GM21717 (cell line): ENCODE results near the gene ITGAE.

Source experiments
- ATAC-seq: cut with Tn5 transposase; IDR thresholded peaks from one replicate; pipeline ENCODE4 v1.9.1; 2021; ENCODE audit warnings: mild to moderate bottlenecking, moderate library complexity; ENCODE audit not compliant: unreplicated experiment

The ITGAE gene

DNA sequence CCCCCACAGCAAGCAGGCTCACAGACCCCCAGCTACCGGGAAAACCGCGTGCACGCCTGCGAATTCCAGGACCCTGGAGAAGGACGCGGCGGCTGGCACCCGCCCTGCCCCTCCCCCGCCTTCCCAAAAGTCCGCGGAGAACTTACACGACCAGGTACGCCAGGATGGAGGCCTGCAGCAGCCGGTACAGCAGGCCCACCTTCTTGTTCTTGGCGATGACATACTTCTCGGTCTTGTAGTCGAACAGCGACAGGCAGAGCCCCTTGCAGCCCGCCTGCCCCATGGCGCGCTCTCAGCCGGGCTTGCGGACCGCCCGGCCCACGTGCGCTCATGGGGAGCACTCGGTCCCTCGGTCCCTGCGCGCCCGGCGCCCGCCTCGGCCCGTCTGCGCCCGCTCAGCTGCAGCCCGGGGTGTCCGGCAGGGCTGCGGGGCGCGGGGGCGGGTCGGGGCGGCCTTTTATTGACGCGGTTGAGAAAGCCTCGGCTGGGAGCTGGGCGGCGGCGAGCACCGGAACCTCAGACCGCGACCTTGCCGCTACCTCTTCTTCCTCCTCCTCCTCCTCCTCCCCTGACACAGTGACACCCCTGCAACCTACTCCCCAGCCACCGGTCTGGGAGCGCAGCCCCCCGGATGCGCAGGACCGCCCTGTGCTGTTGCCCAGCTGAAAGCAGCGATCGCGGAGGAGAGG is 105.1 kb downstream of the ITGAE start, which contains the start of gene P2RX5:
TSS of gene P2RX5 (minus strand) at position 433 of the 689 bp plus-strand sequence. CDS start at position 283, 150 bp downstream.
- ATAC-seq = no peak

DNA sequence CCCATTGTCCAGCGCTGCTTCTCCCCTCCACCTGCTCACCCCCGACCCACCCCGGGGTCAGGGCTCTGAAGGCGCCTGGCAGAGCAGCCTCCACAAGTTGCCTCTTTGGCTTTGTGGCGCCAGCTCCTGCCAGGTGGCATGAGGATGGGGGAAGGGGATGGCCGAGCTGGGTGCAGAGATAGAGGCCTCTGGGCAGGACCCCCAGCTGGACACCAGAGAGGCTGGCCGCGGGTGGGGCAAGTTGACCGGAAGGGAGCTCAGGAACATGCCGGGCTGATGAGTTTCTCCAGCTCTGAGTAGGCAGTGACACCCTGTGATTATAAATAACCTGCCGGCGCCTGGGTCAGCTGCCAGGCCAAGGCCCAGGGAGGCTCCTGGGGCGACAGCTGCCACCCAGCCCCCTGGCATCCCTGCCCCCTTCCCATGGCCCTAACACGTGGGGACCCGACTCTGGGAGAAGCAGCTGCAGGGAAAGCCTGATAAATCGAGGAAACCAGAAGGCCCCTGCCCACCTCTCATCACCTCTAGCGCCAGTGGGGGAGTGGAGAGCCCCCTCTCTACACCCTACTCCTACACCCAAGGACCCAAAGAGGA is 105.8 kb downstream of the ITGAE start:
- no peak for ATAC-seq

DNA sequence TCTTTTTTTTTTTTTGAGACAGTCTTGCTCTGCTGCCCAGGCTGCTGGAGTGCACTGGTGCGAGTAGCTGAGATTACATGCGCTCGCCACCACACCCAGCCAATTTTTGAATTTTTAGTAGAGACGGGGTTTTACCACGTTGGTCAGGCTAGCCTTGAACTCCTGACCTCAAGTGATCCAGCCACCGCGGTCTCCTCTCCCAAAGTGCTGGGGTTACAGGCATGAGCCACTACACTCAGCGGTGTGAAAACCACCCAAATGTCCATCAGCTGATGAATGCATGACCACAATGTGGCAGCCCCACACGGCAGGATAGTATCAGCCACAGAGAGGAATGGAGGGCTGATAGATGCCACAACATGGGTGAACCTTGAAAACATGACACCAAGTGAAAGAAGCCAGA is 107.2 kb downstream of the ITGAE start:
- peak; percentile 47 for ATAC-seq

DNA sequence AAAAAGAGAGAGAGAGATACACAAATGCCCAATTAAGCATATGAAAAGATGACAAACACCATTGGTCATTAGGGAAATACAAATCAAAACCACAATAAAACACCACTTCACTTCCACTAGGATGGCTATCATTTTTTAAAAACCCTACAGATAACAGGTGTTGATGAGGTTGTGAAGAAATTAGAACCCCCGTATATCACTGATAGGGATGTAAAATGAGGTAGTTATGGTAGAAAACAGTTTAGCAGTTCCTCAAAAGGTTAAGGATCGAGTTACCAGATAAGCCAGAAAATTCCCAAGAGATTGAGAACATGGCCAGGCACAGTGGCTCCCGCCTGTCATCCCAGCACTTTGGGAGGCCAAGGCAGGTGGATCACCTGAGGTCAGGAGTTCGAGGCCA is 107.8 kb downstream of the ITGAE start:
- ATAC-seq = no peak

DNA sequence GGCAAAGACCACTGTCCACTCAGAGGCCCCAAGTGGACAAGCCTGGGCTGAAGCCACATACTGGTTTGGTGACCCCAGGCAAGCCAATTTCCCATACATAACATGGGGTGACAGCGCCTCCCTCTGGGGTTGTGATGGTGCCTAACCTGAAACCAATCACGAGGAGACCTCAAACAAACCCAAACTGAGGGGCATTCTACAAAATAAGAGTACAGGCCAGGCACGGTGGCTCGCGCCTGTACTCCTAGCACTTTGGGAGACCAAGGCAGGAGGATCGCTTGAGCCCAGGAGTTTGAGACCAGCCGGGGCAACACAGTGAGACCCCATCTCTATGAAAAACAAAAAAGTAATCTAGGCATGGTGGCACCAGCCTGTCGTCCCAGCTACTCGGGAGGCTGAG is 108.6 kb downstream of the ITGAE start:
- ATAC-seq = no peak

DNA sequence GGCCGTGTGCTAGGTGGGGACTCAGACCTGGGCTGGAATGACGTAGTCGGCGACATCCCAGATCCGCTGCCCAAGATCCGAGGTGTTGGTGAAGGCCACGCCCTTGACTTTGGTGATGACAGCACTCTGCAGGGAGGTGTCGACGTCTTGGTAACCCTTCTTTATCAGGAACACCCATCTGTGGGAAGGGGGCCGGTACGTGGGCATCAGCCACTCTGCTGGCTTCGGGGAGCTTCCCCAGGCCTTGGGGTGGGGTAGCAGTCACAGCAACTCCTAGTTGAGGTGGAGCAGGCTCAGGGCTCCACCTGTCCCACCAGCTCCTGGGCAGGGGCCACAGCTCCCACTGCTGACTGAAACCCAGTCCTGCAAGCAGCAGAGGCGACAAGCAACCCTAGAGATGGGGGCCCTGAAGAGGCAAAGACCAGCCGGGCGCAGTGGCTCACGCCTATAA is 109.3 kb downstream of the ITGAE start:
- no peak for ATAC-seq

DNA sequence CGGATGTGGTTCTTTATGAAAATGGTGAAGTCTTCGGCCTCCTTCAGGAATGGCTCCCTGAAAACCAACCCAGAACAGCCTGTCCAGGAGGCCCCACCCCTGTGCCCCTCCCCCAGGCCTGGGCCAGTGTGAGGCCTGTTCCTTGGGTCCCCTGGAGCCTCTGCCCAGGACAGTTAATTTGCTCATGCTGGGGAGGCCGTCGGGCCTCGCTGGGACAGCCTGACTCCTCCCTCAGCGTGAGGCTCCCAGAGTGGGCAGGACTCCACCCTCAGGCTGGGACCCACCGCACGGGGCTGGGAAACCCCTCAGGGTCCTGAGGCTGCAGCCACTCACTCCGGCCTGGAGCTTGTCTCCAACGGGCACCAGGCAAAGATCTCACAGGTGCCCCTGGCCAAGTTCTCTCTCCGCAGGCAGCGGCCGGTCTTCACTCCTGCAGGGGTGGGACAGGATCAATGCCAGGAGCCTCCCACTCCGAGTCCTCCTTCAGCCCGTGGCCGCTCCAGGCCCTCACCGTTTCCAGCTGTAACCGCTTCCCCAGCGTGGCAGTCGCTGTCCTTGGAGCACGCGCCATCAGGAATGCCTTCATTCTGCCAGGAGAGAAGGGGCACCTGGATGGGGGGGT is 110.8 kb downstream of the ITGAE start:
- no peak for ATAC-seq

DNA sequence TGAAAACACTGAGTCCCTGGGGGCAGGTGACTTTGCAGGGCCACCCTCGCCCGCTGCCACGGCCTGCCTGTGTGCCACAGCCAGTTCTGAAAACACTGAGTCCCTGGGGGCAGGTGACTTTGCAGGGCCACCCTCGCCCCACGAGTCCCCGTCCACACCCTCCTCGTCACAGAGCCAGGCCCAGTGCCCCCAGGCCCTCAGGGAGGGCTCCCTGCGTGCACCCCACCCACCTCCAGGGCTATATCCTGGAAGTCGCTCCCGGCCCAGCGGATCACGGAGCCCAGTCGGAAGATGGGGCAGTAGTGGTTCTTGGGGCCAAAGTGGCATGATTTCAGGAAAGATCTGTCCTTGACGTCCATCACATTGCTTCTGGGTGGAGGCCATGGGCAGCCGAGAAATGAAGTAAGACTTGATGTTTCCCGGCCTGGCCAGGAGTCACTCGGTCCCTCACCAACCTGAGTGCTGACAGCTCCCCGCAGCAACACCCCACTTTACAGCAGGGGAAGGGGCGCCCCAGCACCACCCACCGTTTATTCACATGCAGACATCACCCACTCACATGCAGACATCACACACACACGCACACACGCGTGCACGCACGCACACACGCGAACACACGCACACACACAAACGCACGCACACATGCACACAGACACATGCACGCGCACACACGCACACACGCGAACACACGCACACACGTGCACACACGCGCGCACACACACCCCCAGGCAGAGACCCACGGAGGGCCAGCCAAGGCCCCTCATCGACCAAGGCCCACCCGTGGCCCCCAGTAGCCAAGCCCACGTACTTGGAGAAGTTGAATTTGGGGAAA is 111.5 kb downstream of the ITGAE start:
- ATAC-seq = no peak

DNA sequence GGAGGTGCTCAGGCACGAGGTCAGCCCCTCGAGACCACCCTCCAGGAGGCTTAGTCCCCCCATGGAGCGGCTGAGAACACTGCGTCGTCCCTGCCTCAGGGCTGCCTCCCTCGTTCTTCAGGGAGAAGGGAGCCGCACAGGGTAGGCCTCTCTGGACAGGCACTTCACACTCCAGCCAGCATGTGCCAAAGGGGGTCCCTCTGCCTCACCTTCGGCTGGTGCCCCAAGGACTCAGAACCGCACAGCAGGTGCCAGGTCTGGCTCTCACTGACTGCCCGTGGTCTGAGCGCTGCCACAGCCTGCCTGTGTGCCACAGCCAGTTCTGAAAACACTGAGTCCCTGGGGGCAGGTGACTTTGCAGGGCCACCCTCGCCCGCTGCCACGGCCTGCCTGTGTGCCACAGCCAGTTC is 112.1 kb downstream of the ITGAE start:
- no peak for ATAC-seq

DNA sequence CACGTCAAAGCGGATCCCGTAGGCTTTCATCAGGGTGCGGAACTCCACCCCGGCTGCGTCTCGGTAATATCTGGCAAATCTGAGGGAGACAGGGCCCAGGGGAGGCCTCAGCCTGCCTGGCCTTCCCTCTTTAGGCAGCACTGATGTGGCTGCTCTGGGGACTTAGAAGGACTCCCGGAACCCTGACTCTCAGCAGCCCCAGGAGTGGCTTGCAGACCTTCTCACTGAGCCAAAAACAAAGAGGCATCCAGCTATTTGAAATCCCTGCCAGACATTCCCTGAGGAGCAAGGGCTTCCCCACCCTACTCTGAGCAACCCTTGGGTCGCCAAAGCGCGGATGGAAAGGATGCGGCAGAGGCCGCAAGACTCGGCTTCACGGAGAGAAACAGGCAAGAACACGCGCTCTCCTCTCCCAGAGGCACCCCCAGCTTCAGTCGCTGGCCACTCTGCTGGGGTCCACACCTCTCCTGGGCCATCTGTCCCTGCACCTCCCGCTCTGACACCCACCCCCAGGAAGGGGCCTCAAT is 112.9 kb downstream of the ITGAE start:
- ATAC-seq = no peak

DNA sequence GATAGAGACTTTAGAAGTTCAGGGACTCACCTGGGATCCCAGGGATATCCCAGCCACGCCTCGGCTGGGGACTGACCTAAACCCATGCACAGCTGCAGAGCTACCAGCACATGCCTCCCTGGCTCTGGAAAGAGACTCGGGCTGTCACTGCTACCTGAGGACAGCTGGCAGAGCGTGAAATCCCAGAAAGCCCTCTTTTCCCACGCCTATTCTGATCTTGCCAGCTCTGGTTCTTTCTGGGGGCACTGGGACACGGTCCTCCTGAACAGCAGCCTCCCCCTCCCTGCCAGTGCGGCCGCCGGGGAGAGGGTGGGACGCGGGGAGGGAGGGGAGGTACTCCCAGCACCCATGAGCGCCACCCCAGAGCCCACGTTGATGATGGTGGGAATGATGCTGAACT is 115.8 kb downstream of the ITGAE start:
- ATAC-seq = no peak

DNA sequence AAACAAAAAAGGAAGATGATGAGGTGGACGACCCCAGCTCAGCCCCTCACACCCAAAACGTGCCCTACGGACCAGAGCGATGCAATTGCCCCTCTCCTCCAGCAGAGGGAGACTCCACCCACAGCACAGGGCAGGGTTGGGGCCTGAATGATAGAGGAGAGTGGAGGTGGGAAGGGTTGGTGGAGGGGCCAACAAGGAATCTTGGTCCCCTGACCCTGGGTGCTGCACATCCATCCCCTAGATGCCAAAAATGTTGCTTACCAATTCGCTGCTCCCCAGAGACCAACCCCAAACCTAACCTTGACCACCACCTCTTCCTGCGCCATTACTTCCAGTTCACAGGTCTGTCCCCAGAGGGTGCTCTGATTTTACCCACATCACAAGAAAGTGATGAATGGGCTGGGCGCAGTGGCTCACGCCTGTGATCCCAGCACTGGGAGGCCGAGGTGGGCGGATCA is 117.9 kb downstream of the ITGAE start:
- ATAC-seq = no peak

DNA sequence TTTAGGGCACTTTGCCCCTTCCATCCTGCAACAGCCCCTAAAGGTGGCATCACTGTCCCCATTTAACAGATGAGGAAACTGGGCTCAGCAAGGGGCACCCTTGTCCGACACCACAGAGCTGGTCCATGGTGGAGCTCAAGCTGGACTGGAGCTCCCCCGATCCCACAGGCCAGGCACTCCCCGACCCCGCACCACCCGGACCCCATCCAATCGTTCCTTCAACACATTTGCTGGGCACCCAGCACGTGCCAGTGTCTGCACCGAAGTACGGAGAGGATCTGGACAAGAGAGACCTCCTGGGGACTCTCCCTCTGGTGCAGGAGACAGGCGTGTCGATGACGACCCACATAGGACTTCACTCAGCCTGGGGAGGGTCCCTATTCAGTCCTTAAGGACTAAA is 119.0 kb downstream of the ITGAE start:
- ATAC-seq = no peak

DNA sequence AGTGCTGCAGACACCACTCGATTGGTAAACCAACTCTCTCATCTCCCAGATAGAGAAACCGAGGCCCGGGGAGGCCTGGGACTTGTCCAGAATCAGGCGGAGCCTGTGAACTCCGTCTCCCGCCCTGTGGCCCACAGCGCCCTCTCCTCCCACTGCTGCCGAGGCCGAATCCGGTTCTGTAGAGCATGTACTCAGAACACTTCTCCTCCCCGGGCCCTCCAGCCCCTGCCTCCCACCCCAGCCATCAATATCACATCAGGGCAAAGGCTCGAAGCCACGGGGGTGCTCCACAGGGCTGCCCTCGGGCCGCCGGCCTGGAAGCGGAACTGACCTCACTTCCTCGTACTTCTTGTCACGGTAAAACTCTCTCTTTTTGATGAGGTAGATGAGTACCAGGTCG is 119.4 kb downstream of the ITGAE start:
- ATAC-seq = no peak

DNA sequence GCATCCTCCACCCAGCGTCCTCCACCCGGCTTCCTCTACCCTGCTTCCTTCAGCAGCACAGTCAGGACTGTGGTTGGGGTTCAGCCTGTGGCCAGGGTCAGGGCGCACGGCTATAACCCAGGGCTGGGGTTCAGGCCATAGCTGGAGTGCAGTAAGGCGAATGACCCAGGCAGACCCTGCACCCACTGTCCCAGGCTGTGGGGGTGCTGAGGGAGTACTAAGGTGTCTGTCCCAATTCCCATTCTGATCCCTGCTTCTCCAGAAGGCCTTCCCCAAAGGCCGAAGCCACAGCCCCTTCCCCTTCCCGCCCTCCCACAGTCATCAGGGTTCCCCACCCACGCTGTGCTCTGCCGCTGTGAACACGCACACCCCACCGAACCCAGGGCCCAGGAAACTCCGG is 119.9 kb downstream of the ITGAE start:
- no peak for ATAC-seq

DNA sequence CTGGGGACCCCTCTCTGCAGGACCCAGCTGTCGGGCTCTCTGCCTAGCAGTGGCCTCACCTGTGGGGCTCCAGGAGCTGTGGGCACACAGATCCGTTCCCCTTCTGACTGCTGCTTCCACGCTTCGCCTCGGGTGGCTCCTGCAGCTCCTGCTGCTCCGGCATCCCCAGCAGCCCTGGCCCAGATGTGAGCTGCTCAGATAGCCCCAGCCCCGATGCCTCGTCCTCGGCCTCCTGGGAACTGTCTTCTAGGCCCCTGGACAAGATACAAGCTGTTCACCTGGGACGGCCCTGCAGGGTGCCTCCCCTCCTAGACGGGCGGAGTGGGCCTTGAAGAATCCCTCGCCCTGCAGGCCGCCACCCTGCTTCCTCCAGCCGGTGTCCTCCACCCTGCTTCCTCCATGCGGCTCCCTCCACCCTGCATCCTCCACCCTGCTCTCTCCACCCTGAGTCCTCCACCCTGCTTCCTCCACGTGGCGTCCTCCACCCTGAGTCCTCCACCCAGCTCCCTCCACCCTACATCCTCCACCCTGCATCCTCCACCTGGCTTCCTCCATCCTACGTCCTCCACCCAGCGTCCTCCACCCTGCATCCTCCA is 121.4 kb downstream of the ITGAE start:
- no peak for ATAC-seq

DNA sequence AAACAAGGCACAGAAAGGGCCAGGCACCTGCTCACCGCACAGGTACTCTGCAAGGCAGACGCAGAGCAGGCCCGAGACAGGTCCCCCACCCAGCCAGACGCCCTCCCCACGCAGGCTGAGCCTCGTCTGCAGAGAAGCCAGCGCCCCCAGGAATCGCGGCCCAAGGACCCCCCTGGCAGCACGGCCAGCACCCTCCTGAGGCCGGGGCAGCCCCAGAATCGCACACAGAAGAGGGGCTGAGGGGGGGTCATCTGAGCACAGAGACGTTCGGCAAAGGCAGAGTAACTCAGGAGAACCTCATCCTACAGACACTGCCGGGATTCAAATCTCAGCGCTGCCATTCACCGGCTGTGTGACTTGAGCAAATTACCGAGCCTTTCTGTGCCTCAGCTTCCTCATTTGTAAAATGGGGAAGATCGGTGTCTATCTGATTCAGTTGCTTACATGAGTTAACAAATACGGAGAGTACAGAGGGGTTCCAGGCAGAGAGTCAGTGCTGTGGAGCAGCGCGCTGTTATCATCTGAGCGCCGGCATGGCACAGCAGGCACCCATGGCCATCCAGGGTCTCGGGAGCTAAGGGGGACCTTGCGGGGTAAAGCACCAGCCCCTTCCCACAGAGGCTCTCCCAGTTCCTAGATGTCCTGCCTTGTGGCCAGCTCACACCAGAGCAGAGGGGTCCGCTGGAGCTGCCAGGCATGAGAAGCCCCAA is 122.0 kb downstream of the ITGAE start:
- ATAC-seq = no peak

DNA sequence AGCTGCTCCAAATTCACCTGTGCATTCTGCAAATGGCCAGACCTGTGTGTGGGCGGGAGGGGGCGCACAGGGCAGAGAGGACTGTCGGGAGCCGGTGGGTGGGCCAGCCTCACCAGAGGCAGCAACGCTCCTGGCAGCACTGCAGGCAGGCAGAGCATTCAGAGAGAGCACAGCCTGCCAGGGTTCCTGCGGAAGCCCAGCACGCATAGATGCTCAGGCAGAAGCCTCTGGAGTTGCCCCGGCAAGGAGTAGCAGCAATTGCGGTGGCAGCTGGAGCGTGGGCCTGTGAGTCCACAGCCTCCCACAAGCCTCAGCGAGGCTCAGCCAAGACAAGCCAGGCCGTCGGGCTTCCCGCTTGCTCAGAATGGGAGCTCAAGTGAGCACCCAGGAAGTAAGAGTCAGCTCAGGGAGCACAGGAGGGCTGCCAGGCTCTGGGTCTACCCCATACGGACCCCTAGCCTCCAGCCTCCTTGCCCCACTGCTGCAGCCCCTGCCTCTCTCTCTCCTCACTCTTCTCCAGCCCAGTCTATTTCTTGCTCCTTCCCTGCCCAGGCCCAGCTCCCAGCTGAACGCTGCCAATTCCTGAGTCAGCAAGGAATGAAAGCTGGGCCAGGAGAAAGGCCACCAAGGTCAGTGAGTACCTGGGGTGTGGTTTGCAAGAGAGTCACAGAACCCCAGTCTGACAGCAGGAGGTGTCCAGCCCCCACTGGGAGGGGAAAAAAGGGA is 122.7 kb downstream of the ITGAE start:
- no peak for ATAC-seq

DNA sequence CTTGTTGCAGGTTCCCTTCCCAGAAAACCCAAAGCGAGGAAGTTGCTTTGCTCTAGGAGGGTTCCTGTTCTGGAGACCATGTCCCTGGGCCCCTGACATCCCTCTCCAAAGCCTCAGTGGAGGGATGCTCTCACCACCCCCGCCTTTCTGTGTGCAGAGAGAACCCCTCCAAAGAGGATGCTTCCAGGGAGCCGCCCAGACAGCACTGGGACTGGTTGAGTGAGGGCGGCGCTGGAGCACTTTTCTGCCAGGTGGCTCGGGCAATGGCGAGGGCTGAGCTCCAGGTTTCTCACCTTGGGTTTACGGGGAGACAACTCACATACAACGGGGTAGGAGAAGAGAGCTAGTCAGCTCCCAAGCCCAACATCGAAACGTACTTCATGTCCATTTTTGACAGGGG is 125.1 kb downstream of the ITGAE start:
- ATAC-seq = no peak
